DMS 273 (cell line): ENCODE measurements around the gene CCDC192.

Experiments used
- DNase-seq: peaks from one replicate; lab custom pipeline; 2025; ENCODE audit not compliant: unreplicated experiment; lab: John Stamatoyannopoulos, UW

The CCDC192 gene

DNA sequence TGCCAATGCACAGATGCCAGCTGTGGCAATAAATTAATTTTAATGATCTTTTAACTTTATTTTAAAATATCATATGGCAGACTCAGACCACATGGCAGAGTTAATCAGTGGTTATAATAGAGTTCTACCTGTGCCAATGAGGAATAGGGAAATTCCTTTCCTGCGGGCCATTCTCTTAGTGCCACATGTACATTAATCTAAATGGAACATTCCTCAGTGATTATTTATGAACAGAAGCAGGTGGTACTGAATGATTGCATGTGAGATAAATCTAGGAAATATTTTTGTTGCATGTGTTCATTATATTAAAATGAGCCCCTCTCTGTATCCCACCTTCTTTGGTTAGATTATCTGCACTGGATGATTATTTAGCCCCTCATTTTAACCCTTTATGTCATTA is 102.3 kb downstream of the CCDC192 start:
- peak; percentile 35 for DNase-seq

DNA sequence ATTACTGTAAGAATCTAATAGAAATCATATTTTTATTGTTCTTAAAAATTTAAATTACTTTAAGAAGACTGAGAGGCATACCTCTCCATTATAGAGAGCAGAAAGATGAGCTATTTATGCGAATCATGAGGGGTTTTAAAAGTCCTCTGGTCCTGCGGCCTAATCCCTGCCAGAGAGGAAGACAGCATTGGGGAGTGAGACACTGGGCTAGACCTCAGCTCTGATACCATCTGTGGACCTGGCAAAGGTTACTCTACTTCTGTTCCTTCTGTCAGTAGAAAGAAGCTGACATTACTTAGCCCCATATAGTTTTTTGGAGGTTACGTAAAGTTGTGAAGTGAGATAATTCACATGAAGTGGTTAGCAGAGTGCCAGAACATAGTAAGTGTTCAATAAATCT is 103.6 kb downstream of the CCDC192 start:
- peak; percentile 16 for DNase-seq

DNA sequence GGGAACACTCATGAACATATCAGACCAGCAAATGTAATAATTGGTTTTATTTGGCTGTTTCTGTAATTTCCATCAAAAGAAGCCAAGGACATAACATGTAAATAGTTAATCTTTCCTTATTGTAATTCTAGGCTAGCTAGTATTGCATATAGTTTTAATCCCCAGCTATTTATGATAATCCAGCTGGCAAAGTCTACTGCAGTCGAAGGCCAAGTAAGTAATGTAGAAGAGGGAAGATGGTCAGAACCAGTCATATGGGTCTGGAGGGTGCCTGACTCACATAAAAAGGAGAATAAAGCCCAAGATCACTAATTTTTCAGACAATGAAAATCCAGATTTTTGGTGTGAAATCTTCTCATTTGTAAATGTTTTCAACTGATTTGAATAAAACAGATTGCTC is 106.3 kb downstream of the CCDC192 start:
- DNase-seq: no peak

DNA sequence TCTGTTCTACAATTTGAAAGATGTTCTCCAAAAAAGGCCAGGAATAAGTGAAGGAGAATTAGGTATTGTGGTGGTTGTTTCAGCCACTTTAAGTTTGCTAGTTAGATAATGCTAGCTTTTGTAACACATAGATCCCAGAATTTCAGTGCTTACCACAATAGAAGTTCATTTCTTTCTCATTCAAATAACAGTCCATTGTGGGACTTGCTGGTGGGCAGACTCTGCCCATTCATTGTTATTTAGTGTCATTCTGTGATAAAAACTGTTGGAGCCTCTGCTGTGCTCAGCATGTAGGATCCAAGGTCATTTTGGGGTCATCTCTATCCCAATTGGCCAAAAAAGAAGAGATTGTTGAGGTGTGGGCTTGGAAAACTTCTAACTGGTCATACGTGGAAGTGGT is 106.8 kb downstream of the CCDC192 start:
- DNase-seq: no peak

DNA sequence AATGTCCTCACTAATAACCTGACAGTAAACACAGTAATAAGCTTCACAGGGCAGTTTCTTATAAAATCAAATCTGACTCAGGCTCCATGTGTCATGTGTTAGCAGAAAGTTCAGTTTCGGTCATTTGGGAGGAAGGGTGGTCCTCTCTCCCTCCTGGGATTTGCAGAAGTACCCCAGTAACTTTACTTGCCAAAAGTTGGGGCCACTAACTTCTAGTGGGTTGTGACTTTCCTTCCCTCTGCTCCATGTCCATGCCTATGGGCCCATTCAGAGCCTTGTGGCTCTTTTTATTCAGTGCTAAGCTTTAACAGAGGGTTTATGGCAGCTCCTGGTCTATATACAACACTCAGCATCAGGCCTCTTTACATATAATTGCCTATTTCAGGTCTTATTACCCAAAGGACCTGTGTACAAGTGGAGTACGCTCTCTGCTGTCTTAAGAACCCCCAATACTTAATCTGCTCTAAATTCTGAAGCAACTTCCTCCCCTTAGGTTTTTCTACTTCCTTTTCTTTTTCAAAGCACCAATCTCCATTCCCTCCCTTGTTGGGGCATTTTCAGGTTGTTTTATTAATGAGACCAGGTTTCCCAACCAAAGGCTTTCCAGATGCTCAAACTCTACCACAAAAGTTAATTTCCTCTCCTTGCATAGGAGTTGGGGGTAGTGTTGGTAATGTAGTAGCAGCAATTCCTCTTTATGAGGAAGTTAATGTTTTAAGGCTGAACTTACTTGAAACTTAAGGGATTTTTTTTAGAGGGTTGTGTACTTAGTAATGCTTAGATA is 107.7 kb downstream of the CCDC192 start:
- no peak for DNase-seq

DNA sequence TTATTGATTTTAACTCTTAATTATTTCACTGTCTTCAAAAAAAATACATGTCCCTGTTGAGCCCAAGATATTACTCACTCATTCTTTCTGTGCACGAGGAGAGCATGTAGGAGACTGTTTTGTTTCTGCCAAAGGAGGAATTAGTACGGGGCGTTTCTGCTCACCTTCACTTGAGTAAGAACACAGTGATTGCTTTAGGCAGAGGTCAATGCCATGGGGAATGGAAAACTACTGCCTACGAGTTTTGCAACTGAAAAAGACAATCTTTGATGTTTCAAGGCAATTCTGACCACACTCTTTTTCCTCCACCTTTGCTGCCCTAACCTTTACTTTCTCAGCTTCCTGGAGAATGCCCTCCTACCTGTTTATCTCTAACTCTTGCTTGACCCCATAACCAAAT is 109.4 kb downstream of the CCDC192 start:
- no peak for DNase-seq

DNA sequence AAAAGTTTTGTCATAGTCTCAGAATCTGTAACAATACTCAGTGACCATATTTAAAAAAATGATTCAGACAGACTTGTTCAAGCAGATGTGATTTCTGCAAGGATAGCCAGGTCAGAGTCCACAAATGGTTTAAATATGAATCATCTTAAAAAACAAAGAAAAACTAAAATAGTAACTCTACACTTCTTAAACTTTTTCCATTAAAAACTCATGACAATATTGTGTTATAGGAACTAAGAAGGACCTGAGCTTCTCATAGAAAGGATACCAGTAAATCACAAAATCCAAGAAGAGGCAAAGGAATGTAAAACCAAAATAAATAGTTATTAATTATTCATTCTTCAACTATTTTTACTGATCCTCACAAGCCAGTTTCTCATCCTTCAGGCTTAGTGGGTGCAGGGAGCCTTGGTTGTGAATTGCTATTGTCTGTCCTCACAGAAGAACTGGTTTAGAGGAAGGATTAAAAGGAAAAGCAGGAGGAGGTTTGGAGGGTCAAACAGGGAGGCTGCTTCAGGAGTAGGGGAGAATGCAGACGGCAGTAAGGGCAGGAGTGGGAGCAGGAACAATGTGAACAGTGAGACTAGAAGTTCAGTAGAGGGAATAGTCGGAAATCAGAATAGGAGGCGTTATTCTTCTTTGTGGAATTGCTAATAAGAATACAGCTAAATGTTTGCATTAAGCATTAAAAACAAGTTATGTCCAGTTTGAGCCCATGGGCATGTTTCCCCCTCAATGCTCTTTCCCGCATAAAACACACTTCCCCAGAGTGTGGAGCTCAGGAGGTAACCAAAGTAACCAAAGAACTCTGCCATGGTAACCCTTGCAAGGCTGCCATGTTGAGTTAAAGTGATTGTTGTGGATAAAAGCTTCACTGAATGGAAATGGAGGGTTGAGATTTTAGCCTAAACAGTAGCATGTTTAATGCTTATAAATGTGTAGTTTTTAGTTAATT is 110.7 kb downstream of the CCDC192 start:
- DNase-seq: no peak

DNA sequence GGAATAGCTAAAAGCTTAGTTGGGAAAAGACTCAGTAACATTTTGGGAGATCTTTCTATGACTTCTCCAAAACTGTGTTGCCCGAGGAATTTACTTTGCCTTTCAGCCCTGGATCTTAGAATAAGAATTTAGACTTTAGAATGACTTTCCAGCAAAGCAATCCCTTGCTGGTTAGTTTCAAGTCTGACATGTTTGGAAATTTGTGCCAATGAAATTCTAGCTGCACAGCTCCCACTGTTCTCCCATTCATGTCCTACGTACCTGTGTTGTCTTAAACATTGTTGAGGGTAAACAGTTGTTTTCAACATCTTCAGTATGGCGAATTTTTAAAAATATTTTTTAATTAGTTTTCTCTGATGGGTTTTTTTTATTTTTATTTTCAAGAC is 111.4 kb downstream of the CCDC192 start:
- DNase-seq: no peak

DNA sequence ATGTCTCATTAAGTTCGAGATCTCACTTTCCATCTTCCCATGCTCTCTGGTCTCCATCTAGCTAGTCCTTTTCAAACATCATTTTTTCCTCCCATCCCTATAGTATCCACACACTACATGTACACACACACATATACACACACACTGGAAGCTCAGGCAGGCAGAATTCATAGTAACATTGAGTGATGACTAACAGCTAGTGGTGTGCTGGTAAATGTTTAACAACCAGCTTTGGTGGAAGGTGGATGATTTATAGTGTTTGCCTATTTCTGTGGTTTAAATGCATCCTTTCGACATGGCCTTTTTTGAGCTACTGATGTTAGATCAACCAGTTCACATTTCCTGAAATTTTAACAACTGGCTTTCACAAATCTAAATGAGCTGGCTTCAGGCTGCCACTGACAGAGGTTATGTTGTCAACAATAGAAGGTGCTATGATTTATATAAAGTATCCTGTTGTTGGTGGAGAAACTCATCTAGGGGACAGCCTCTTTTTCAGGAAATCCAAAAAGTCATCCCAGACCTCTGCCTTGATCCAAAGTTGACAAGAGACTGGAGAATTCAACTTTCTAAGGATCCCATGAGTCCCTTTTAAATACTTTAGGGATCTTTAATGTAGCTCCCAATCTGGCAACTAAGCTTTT is 117.8 kb downstream of the CCDC192 start:
- DNase-seq: no peak

DNA sequence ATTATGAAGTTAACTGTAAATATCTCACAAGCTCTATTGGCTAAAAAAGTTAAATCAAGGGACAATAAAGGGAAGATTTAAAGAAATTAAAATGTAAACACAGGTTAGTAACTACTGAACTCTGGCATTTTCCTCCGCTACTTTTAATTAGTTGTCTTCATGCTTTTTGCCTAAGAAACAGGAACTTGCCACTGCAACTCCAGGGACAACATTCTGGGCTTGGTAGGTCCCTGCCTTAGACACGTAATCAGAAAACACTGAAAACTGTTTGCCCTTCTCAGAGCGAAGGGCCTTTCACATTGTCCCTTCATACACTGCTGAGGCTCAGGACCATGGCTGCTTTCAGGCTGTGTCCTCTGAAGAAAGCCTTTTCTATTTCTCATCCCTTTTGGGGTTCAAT is 118.7 kb downstream of the CCDC192 start:
- DNase-seq: no peak

DNA sequence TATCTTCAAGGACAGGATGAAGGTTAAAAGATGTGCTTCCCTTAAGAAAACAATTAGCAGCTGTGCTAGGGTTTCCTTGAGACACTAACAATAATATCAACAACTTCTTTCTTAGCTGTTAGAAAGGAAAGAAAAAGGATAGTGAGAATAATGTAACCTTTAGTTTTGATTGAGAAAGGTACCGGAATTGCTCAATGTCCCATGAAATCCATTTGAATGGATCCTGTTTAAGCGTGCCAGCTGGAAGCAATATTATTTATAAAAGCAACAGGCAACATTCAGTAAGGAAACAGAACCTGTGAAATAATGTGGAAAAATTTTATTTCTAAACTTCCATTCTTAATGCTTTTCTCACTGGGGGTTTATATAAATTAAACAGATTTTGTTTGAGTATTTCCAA is 120.9 kb downstream of the CCDC192 start:
- no peak for DNase-seq

DNA sequence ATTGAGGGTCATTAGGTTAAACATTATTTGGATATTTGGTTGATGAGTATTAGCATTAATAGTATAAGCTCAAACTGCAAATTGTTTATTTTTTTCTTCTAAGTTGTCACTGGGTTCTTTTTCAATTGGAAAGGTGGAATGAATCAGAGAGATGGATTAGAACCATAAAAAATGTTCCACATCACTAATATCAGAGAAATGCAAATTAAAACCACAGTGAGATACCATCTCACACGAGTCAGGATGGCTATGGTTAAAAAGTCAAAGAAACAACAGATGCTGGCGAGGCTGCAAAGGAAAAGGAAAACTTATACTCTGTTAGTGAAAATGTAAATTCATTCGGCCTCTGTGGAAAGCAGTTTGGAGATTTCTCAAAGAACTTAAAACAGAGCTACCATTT is 122.8 kb downstream of the CCDC192 start:
- peak; percentile 34 for DNase-seq

DNA sequence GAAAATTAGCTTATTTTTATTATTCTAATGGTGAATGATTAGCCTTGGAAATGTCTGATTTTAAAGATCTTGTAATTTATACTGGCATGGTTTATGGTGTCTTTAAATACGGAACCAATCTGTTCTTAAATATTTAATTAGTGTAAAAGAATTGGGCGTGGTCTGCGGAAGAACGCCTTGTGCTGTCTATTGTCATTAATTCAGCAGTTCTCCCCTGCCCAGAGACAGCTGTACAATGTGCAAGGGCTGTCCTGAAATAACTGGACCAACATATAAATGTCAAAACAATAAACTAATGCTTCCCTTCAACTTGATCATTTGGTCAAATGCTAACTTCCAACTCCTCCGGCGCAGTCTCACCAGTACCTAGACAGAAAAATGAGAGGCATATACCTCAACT is 124.3 kb downstream of the CCDC192 start:
- no peak for DNase-seq

DNA sequence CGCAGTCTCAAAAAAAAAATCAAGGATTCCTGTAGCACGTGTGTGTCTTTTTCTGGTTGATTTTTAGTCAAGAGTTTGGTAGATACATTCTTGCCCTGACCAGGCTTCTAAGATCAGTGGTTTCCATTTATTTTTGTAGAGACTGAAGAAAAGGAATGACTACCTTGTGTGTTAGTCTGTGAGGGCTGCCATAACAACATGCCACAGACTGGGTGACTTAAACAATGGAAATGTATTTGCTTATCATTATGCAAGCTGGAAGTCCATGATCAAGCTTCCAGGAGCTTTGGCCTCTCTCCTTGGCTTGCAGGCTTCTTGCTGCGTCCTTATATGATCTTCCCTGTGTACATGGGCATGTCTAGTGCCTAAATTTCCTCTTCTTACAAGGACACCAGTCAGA is 127.0 kb downstream of the CCDC192 start:
- no peak for DNase-seq

DNA sequence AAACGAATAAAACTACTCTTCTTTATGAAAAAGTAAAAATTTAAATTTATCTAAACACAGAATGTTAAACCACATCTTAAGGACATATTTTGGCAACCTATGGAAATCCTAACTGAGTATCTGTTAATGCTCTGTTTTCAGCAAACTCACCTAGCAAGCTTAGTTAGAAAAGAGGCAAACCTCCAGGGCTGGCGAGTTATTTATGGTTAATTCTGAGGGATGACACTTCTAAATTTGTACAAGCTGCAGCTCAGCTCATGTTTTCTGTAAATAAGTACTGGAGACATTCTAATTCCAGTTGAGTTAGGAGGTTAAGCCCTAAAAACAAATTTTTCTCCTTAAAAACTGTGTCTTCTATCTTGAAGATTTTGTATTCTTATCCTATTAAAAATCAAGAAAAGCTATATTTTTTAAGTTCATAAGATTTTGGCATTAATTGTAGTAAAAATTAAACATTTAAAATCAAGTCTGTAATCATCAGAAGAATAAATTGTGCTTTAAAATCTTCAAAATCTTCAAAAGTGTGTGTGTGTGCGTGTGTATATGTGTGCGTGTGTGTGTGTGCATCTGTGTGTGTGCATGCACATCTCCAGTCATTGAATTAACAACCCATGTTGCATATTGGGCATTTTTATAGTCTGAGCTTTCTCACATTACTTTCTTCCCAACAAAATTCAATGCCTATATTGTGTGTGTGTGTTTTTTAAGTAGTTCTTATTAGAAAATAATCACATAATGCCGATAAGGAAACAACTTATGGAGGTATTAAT is 127.8 kb downstream of the CCDC192 start:
- no peak for DNase-seq

DNA sequence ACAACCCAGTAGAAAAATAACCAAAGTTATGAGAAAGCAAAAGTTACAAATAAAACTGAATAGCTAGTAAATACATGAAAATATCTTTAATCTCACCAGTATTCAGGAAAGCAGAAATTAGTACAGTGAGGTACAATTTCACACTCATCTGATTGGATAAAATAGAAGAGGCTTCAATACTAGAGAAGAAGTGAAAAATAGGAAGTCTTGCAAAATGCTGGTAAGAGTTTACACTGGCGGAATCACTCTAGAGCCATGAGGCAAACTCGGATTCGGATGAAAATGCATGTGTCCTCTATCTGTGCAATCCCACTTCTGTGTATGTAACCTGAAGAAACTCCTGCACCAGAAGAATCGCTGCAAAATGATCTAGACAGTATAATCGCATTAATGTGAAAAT is 128.9 kb downstream of the CCDC192 start:
- DNase-seq: no peak

DNA sequence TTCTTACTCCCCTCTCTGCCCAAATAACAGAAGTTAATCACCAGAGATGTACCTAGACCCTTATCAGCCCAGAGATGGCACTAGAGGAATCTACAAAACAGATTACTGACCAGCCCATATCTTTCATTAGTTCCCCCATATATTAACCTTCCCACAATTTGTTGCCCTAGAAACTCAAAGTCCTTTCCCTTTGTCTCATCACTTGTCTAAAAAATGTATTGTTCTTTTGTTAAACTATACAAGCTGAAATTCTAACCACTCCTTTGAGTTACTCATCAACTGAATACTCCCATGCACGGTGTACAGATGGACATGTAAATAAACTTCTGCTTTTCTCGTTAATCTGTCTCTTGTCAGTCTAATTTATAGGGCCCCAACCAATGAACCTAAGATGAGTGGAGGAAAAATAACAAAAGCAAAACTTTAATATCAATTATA is 130.9 kb downstream of the CCDC192 start:
- peak; percentile 35 for DNase-seq

DNA sequence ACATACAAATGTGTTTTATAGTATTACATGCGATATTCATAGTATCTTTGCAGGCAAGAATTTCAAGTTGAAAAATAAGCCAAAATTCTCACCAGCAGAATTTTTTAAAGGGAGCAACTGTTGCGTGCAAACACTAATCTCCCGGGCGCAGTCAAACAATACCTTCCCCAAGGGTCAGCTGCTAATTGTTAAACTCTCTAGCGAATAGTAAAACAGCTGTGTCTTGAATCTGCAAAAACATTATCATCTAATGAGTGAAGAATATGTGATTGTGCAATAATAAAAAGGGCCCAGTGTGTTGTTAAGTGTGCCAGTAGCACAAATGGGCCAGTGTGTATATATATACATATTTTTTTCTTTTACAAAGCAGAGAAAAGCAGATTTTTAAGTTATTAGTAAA is 131.4 kb downstream of the CCDC192 start:
- peak; percentile 22 for DNase-seq

DNA sequence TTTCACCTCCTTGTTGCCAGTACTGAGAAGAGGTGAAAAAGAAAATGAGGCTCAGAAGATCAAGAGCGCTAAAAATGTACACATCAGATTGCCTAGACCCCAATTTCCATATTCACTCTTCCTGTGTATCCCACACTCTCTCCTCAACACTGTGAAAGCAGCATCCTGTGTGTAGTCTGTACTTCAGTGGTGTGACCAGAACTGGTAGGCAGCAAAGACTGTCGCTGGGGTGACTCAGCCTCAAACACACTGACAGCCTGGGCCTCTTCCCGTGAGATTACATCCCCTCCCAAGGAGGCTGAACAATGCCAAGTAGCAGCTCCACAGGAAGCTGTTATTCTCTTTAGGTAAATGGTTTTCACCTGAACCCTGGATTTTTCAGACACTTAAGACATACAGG is 135.5 kb downstream of the CCDC192 start:
- no peak for DNase-seq

DNA sequence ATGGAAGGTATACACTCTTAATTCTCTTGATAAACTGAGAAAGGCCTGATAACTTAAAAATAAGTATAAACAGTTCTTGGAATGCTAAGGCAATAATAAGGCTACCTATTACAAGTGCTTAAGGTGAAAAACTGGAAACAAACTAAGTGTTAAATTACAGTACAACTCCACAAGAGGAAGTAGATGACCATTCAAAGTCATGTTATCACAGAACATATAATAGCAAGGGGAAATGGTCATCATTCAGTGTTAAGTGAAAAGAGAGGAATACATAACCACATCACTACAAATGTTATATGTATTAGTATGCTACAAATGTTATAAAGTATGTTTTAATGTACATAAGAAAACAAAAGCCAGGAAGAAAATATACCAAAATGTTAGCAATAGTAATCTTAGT is 135.9 kb downstream of the CCDC192 start:
- no peak for DNase-seq
